Karpas-422 (cell line): ENCODE results near the gene RBM43. TPM values are rescaled to one million over a fixed set of nuclear protein-coding genes. Genes with fewer than 3 reads are reported as not detected.

Experiments used
- DNase-seq: peaks from one replicate; pipeline ENCODE4 v3.0.0-alpha.2; 2015
- H2AFZ ChIP-seq: fragments of 200-600 bp; sonication (generic); 2 replicates; pipeline ENCODE4 v1.6.1; 2014; ENCODE audit warnings: antibody characterized with exemption, low read length, mixed read lengths
- H3K27ac ChIP-seq: fragments of 200-600 bp; sonication (generic); 2 replicates; pipeline ENCODE4 v1.5.1; 2014; ENCODE audit warnings: mild to moderate bottlenecking, low read length, moderate library complexity
- H3K27me3 ChIP-seq: fragments of 200-600 bp; sonication (generic); 2 replicates; pipeline ENCODE4 v1.6.1; 2014; ENCODE audit warnings: low read length, mixed read lengths
- H3K36me3 ChIP-seq: fragments of 200-600 bp; sonication (generic); 2 replicates; pipeline ENCODE4 v1.6.1; 2014; ENCODE audit warnings: low read length, mixed read lengths; ENCODE audit not compliant: insufficient read depth
- H3K4me1 ChIP-seq: fragments of 200-600 bp; sonication (generic); 2 replicates; pipeline ENCODE4 v1.6.1; 2014; ENCODE audit warnings: mild to moderate bottlenecking, low read length, mixed read lengths
- H3K4me2 ChIP-seq: fragments of 200-600 bp; sonication (generic); 2 replicates; pipeline ENCODE4 v1.6.1; 2014; ENCODE audit warnings: low read length, low read depth, mild to moderate bottlenecking; ENCODE audit not compliant: poor library complexity, severe bottlenecking
- H3K4me3 ChIP-seq: fragments of 200-600 bp; sonication (generic); 2 replicates; pipeline ENCODE4 v1.5.1; 2014; ENCODE audit warnings: mild to moderate bottlenecking, antibody characterized with exemption, low read length, mixed read lengths
- H3K79me2 ChIP-seq: fragments of 200-600 bp; sonication (generic); 2 replicates; pipeline ENCODE4 v1.6.1; 2014; ENCODE audit warnings: mild to moderate bottlenecking, low read length, mixed read lengths
- H3K9ac ChIP-seq: fragments of 200-600 bp; sonication (generic); 2 replicates; pipeline ENCODE4 v1.6.0; 2014; ENCODE audit warnings: low read length
- H3K9me2 ChIP-seq: fragments of 200-600 bp; sonication (generic), shearing (Covaris generic); replicated peaks from 2 replicates; pipeline ENCODE4 v1.6.0; 2014; ENCODE audit warnings: mild to moderate bottlenecking, low read length, moderate library complexity; ENCODE audit not compliant: insufficient read depth
- H3K9me3 ChIP-seq: fragments of 300-700, 200-600 bp; sonication (generic); 2 replicates; pipeline ENCODE4 v1.6.1; 2014; ENCODE audit warnings: low read length, mixed read lengths
- H4K20me1 ChIP-seq: fragments of 200-600 bp; sonication (generic); 2 replicates; pipeline ENCODE4 v1.6.1; 2014; ENCODE audit warnings: mild to moderate bottlenecking, antibody characterized with exemption, low read length, low read depth; ENCODE audit not compliant: insufficient read depth
- total RNA-seq: library from RNA; depleted of rRNA; stranded (reverse); fragments of >200 nt; shearing (Covaris generic); gene quantifications from 2 replicates; pipeline ENCODE4 v1.2.3, GENCODE V29; 2014; ENCODE audit warnings: low replicate concordance; rRNA removed

RBM43 gene
- total RNA-seq, 1 experiment from 2014 or later: 4.5 TPM

GRCh38 chr2:151200844-151201243 lies 60.8 kb downstream of the RBM43 start:
- Histone ChIP-seq H3K27ac (no peak overlapping the region), H3K9me3 (no peaks in the 10 kb centered on the region), H3K79me2 (no peaks in the 10 kb centered on the region), H3K27me3 (no peaks in the 10 kb centered on the region), H3K9me2 (no peaks in the 10 kb centered on the region), H4K20me1 (no peaks in the 10 kb centered on the region), H3K36me3 (no peaks in the 10 kb centered on the region), H2AFZ (no peak overlapping the region), H3K4me3 (no peak overlapping the region), H3K4me1 (no peaks in the 10 kb centered on the region), H3K9ac (no peak overlapping the region), H3K4me2 (no peak overlapping the region)
- DNase-seq: no peak

GRCh38 chr2:151200277-151200676 lies 61.4 kb downstream of the RBM43 start:
- Histone ChIP-seq H3K9me3 (no peaks in the 10 kb centered on the region), H3K36me3 (no peaks in the 10 kb centered on the region), H3K4me3 (no peak overlapping the region), H4K20me1 (no peaks in the 10 kb centered on the region), H3K9me2 (no peaks in the 10 kb centered on the region), H2AFZ (no peak overlapping the region), H3K4me2 (no peak overlapping the region), H3K79me2 (no peaks in the 10 kb centered on the region), H3K4me1 (no peaks in the 10 kb centered on the region), H3K27me3 (no peaks in the 10 kb centered on the region), H3K9ac (no peak overlapping the region), H3K27ac (no peak overlapping the region)
- DNase-seq: no peak

- no peaks in the 10 kb centered on the region for H3K9me3 ChIP-seq
- no peaks in the 10 kb centered on the region for H3K79me2 ChIP-seq
- H3K4me2 ChIP-seq: no peak overlapping the region
- no peak overlapping the region for H3K9ac ChIP-seq
- H3K4me1 ChIP-seq: no peaks in the 10 kb centered on the region
- no peak overlapping the region for H2AFZ ChIP-seq
- H3K4me3 ChIP-seq: no peak overlapping the region
- DNase-seq: no peak
- H4K20me1 ChIP-seq: no peaks in the 10 kb centered on the region
- no peaks in the 10 kb centered on the region for H3K36me3 ChIP-seq
- no peaks in the 10 kb centered on the region for H3K27me3 ChIP-seq
- no peak overlapping the region for H3K27ac ChIP-seq
- no peaks in the 10 kb centered on the region for H3K9me2 ChIP-seq
These were observed 63.0 kb downstream of the RBM43 start for GRCh38 chr2:151198645-151199044.

Other genes with a start within 250 kb of the RBM43 start
- gene NMI, start 27.8 kb upstream of the RBM43 start, total RNA-seq: 5.3 TPM in 2 replicates
- gene TNFAIP6, start 95.7 kb upstream of the RBM43 start, total RNA-seq: not detected in 2 replicates
- gene RIF1, start 148.0 kb upstream of the RBM43 start, total RNA-seq: 30.5 and 40.4 TPM in 2 replicates